A549 treated with AZD9567 at 1 μM for 4 hours (cell line): ENCODE data around the gene SSX4B. TPM values are rescaled to one million over a fixed set of nuclear protein-coding genes. Genes with fewer than 3 reads are reported as not detected.

Experiments
- total RNA-seq: library from RNA; stranded (reverse); fragments of 200-300 nt; extraction: Qiagen RNA extraction; gene quantifications from 5 replicates; pipeline ENCODE4 v1.2.3, GENCODE V29; 2022; ENCODE audit not compliant: insufficient read depth

Gene SSX4B
- not detected in 5 replicates for total RNA-seq

GRCh38 chrX:48411860-48412259, at the start of gene SSX4B:
SSX4B (minus strand) TSS chrX:48411960; CDS start chrX:48411372, 588 bp downstream.

GRCh38 chrX:48383239-48383638, 28.5 kb downstream of the SSX4B start, which contains the start of gene SSX4:
SSX4 (plus strand) TSS chrX:48383539; CDS start chrX:48384054, 515 bp downstream.

GRCh38 chrX:48356315-48357094, 55.3 kb downstream of the SSX4B start, which contains the start of gene SSX3:
SSX3 (minus strand) TSS chrX:48356703; CDS start chrX:48355249, 1,454 bp downstream.

Other genes with a start within 250 kb of the SSX4B start
- gene SSX5, start 215.2 kb downstream of the SSX4B start, total RNA-seq, result not detected in 5 replicates
- gene SSX1, start 156.6 kb downstream of the SSX4B start, total RNA-seq, result not detected in 5 replicates
- gene SSX3, start 55.3 kb downstream of the SSX4B start, total RNA-seq, result not detected in 5 replicates
- gene SSX4, start 28.4 kb downstream of the SSX4B start, total RNA-seq, result not detected in 5 replicates
- 0.19 to 0.31 TPM (median 0.27 TPM) in 3 of 5 replicates, not detected in the others for gene SLC38A5, start 58.3 kb upstream of the SSX4B start, total RNA-seq
- 69.3 to 81.1 TPM (median 71.8 TPM) in 5 replicates for gene FTSJ1, start 64.2 kb upstream of the SSX4B start, total RNA-seq
- 13.8 to 17.0 TPM (median 15.7 TPM) in 5 replicates for gene PORCN, start 97.0 kb upstream of the SSX4B start, total RNA-seq
- 143 to 159 TPM (median 152 TPM) in 5 replicates for gene EBP, start 109.8 kb upstream of the SSX4B start, total RNA-seq
- gene TBC1D25, start 127.8 kb upstream of the SSX4B start, total RNA-seq, result 9.7 to 13.2 TPM (median 11.5 TPM) in 5 replicates
- gene RBM3, start 162.5 kb upstream of the SSX4B start, total RNA-seq, result 319 to 550 TPM (median 376 TPM) in 5 replicates
- gene WDR13, start 185.5 kb upstream of the SSX4B start, total RNA-seq, result 52.6 to 92.4 TPM (median 87.7 TPM) in 5 replicates